22Rv1 (cell line): ENCODE measurements around the gene C9orf78.

Experiments used
- ZFX ChIP-seq: fragments of 450-650 bp; IDR thresholded peaks from 2 replicates; pipeline ENCODE4 v1.6.1; 2017; ENCODE audit warnings: antibody characterized with exemption, borderline replicate concordance
- TF ChIP-seq, protein P1 (sequence below): fragments of 450-650 bp; IDR thresholded peaks from 2 replicates; pipeline ENCODE4 v1.5.1; 2017; ENCODE audit warnings: mild to moderate bottlenecking

DNA sequence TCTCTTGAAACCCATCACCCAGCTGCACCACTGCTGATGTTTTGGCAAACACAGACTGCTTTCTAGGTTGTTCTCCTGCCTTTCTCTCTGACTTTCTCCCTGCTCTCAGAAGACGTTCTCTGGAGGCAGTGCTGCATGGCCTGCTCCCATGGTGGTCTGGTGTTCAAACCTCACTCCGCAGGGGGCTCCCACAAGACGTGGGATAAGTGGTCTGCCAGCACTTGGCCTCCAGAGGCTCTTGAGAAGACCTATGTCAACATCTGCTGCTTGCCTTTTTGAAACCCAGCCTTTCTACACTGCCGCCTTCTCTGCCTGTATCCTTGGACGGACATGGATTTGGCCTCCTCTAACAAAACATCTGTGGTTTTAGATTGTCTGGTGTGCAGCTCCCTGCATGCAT is 16.7 kb upstream of the C9orf78 start:
- TF ChIP-seq, protein P1, sequence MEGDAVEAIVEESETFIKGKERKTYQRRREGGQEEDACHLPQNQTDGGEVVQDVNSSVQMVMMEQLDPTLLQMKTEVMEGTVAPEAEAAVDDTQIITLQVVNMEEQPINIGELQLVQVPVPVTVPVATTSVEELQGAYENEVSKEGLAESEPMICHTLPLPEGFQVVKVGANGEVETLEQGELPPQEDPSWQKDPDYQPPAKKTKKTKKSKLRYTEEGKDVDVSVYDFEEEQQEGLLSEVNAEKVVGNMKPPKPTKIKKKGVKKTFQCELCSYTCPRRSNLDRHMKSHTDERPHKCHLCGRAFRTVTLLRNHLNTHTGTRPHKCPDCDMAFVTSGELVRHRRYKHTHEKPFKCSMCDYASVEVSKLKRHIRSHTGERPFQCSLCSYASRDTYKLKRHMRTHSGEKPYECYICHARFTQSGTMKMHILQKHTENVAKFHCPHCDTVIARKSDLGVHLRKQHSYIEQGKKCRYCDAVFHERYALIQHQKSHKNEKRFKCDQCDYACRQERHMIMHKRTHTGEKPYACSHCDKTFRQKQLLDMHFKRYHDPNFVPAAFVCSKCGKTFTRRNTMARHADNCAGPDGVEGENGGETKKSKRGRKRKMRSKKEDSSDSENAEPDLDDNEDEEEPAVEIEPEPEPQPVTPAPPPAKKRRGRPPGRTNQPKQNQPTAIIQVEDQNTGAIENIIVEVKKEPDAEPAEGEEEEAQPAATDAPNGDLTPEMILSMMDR = no peak
- TF ChIP-seq ZFX = no peak
